PC-3 (cell line): ENCODE measurements around the gene TRIL. TPM values are rescaled to one million over a fixed set of nuclear protein-coding genes. Genes with fewer than 3 reads are reported as not detected.
A peak's percentile ranks its signal among the peaks of the same experiment; 100 is the strongest.

Experiments used
- ATAC-seq: fragments of 200-7000 bp; cut with Tn5 transposase; 2 replicates; pipeline ENCODE4 v1.9.1; 2020; ENCODE audit warnings: mild to moderate bottlenecking, moderate library complexity
- BruUV-seq: library from RNA; stranded (reverse); fragments of 400-500 nt; replicated peaks from 2 replicates; lab custom pipeline; 2021; lab: Mats Ljungman, UMichigan
- CTCF ChIA-PET: fragments of 300-600 bp; sonication (Branson Sonifier 250); formaldehyde crosslinking; loops from one replicate; lab custom pipeline; 2022; ENCODE audit warnings: antibody characterized with exemption; lab: Charles Lee
- POLR2A ChIA-PET: fragments of 300-600 bp; sonication (Branson Sonifier 250); formaldehyde crosslinking; loops from one replicate; lab custom pipeline; 2022; ENCODE audit warnings: antibody characterized with exemption; ENCODE audit not compliant: unreplicated experiment; lab: Charles Lee
- DNase-seq: peaks from one replicate; pipeline ENCODE4 v3.0.0-alpha.2; 2015
- H2AFZ ChIP-seq: fragments of 300-600 bp; sonication (generic); 2 replicates; pipeline ENCODE4 v1.6.0; 2016; ENCODE audit warnings: antibody characterized with exemption, low read length
- H3F3A ChIP-seq: fragments of 300-600 bp; sonication (generic); one replicate; pipeline ENCODE4 v1.6.0; 2017; ENCODE audit warnings: antibody characterized with exemption, low read length, control low read depth, mild to moderate bottlenecking; ENCODE audit not compliant: unreplicated experiment
- H3K27ac ChIP-seq: fragments of 300-600 bp; sonication (generic); 2 replicates; pipeline ENCODE4 v1.5.1; 2016; ENCODE audit warnings: mild to moderate bottlenecking, low read length
- H3K27me3 ChIP-seq: fragments of 300-600 bp; sonication (generic); 2 replicates; pipeline ENCODE4 v1.6.1; 2016; ENCODE audit warnings: low read length, mixed read lengths
- H3K36me3 ChIP-seq: fragments of 300-600 bp; sonication (generic); 2 replicates; pipeline ENCODE4 v1.6.1; 2016; ENCODE audit warnings: low read depth, mixed run types, low read length, mixed read lengths
- H3K4me1 ChIP-seq: fragments of 300-600 bp; sonication (generic); 2 replicates; pipeline ENCODE4 v1.5.1; 2016; ENCODE audit warnings: low read length; ENCODE audit not compliant: insufficient read depth
- H3K4me2 ChIP-seq: fragments of 300-600 bp; sonication (generic); 2 replicates; pipeline ENCODE4 v1.6.0; 2016; ENCODE audit warnings: low read length
- H3K4me3 ChIP-seq: fragments of 300-600 bp; sonication (generic); 2 replicates; pipeline ENCODE4 v1.5.1; 2016; ENCODE audit warnings: mild to moderate bottlenecking, low read length, mixed read lengths
- H3K79me2 ChIP-seq: fragments of 300-600 bp; sonication (generic); 2 replicates; pipeline ENCODE4 v1.6.1; 2017; ENCODE audit warnings: low read length, mixed read lengths
- H3K9ac ChIP-seq: fragments of 300-600 bp; sonication (generic); 2 replicates; pipeline ENCODE4 v1.6.0; 2016; ENCODE audit warnings: mild to moderate bottlenecking, low read length
- H3K9me2 ChIP-seq: fragments of 300-600 bp; sonication (generic); replicated peaks from 2 replicates; pipeline ENCODE4 v1.6.1; 2016; ENCODE audit warnings: mixed run types, low read length, mixed read lengths
- H3K9me3 ChIP-seq: fragments of 300-600 bp; sonication (generic); 2 replicates; pipeline ENCODE4 v1.6.1; 2016; ENCODE audit warnings: low read length, mixed read lengths
- H4K20me1 ChIP-seq: fragments of 300-600 bp; sonication (generic); 2 replicates; pipeline ENCODE4 v1.6.1; 2016; ENCODE audit warnings: low read length, mixed read lengths
- EZH2 ChIP-seq: fragments of 300-600 bp; sonication (generic); IDR thresholded peaks from one replicate; pipeline ENCODE4 v1.6.1; 2017; ENCODE audit warnings: antibody characterized with exemption, mild to moderate bottlenecking, low read length; ENCODE audit not compliant: unreplicated experiment
- EZH2phosphoT487 ChIP-seq: fragments of 300-600 bp; sonication (generic); IDR thresholded peaks from 2 replicates; pipeline ENCODE4 v1.6.1; 2018; ENCODE audit warnings: mild to moderate bottlenecking, antibody characterized with exemption, low read length, borderline replicate concordance
- intact Hi-C: fragments of 100-400 bp; cut with micrococcal nuclease; formaldehyde crosslinking; loops from 2 replicates; pipeline ENCODE4 v1.9.0; 2023
- total RNA-seq: library from RNA; depleted of rRNA; stranded (reverse); fragments of >200 nt; gene quantifications from 2 replicates; pipeline ENCODE4 v1.2.3, GENCODE V29; 2014
- TF ChIP-seq, protein P1 (sequence below): fragments of 300-600 bp; sonication (generic); conservative IDR thresholded peaks from 2 replicates; pipeline ENCODE4 v1.5.1; 2017; ENCODE audit warnings: antibody characterized with exemption, low read depth, mild to moderate bottlenecking, low read length

TRIL gene
- total RNA-seq, 1 experiment from 2014 or later, result 0.29 TPM

DNA sequence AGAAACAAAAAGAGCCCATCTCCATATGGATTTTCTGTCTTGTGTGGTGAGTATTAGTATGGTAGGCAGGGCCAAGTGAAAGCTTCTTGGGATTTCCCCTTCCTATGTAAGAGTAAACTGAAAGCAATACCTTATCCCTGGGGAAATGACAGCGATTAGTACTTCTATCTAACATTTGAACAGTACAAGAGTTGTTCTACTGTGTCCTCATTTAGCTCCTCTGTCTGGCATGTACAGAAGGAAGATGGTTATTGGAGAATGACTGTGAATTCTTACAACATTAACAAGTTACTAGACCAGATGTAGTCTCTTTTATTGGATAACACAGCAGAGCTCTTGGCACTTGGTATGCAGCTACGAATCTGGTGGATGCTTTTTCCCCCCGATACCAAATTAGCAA lies 17.9 kb upstream of the TRIL start:
- Histone ChIP-seq H4K20me1 (no peaks in the 10 kb centered on the region), H3K27ac (no peak overlapping the region), H3K9me3 (peaks cover 17% of the 10 kb centered on the region), H3K4me3 (no peak overlapping the region), H3K79me2 (no peaks in the 10 kb centered on the region), H3K27me3 (no peaks in the 10 kb centered on the region), H3F3A (no peaks in the 10 kb centered on the region), H3K9me2 (no peaks in the 10 kb centered on the region), H3K36me3 (no peaks in the 10 kb centered on the region), H3K9ac (no peak overlapping the region), H3K4me2 (no peak overlapping the region), H2AFZ (no peak overlapping the region), H3K4me1 (peaks cover 4% of the 10 kb centered on the region; the same call in 1 of the 2 replicates)
- no peak for DNase-seq
- no peak for TF ChIP-seq EZH2
- no peak for TF ChIP-seq EZH2phosphoT487
- TF ChIP-seq, protein P1, sequence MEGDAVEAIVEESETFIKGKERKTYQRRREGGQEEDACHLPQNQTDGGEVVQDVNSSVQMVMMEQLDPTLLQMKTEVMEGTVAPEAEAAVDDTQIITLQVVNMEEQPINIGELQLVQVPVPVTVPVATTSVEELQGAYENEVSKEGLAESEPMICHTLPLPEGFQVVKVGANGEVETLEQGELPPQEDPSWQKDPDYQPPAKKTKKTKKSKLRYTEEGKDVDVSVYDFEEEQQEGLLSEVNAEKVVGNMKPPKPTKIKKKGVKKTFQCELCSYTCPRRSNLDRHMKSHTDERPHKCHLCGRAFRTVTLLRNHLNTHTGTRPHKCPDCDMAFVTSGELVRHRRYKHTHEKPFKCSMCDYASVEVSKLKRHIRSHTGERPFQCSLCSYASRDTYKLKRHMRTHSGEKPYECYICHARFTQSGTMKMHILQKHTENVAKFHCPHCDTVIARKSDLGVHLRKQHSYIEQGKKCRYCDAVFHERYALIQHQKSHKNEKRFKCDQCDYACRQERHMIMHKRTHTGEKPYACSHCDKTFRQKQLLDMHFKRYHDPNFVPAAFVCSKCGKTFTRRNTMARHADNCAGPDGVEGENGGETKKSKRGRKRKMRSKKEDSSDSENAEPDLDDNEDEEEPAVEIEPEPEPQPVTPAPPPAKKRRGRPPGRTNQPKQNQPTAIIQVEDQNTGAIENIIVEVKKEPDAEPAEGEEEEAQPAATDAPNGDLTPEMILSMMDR, result no peak
- BruUV-seq, result no TSS peak
- ChIA-PET CTCF (interaction anchor here (0.9 kb wide), 1 partner anchor 131 kb away, joined by 4 read pairs; no protein-coding TSS in a partner anchor), POLR2A (no interaction called here)
- intact Hi-C loops, result no loop called here
- ATAC-seq, result no peak

DNA sequence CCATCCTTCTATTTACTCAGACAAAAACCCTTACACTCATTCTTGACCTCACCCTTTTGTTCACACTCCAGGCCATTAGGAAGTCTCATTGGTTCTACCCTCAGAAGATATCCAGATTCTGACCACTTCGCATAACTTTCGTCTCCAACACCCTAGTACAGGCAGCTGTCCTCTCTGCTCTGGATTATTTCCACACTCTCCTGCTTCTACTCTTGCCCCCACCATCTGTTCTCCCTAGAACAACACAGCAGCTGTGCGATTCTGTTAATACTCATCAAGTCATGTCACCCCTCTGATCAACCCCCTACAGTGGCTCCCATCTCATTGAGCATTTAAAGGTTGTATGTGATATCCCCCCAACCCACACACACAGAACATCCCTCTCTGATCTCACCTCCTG lies 15.5 kb upstream of the TRIL start:
- Histone ChIP-seq H2AFZ (no peak overlapping the region), H3K9me3 (peaks cover 17% of the 10 kb centered on the region), H3K27ac (no peak overlapping the region), H3K36me3 (no peaks in the 10 kb centered on the region), H3K4me2 (no peak overlapping the region), H3K4me3 (no peak overlapping the region), H4K20me1 (no peaks in the 10 kb centered on the region), H3K9me2 (no peaks in the 10 kb centered on the region), H3K4me1 (no peaks in the 10 kb centered on the region), H3K79me2 (no peaks in the 10 kb centered on the region), H3K9ac (no peak overlapping the region), H3K27me3 (no peaks in the 10 kb centered on the region), H3F3A (no peaks in the 10 kb centered on the region)
- ChIA-PET CTCF (no interaction called here), POLR2A (no interaction called here)
- DNase-seq (no peak), ATAC-seq (no peak)
- BruUV-seq, result no TSS peak
- TF ChIP-seq EZH2phosphoT487 (no peak), EZH2 (no peak)
- TF ChIP-seq, protein P1, result no peak
- intact Hi-C loops, result no loop called here

DNA sequence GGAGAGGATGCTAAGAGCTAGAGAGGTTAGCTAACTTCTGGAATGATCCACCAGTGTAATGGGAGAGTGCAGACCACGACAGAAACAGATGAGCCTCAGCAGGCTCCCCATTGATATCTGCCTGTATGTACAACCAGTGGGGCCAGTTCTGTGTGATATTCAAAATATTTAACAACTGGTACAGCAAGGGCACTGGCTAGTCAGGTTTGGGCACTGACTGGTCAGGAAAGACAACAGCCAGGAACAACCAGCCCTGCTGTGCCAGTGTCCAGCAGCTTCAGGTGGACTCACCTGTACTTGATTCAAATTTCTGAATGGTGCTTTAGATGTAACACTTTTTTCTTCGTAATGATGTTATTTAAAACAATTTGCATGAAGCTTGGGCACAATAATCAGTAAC lies 5.9 kb upstream of the TRIL start:
- H3K4me2 ChIP-seq, result no peak overlapping the region
- H3K4me3 ChIP-seq, result no peak overlapping the region
- H3K9me2 ChIP-seq, result no peaks in the 10 kb centered on the region
- intact Hi-C loops, result loop anchor here (5.0 kb wide), 1 partner anchor 73 kb away; no protein-coding TSS in a partner anchor
- no TSS peak for BruUV-seq
- POLR2A ChIA-PET, result no interaction called here
- no peaks in the 10 kb centered on the region for H3K79me2 ChIP-seq
- no peak overlapping the region for H3K9ac ChIP-seq
- H3K9me3 ChIP-seq, result no peaks in the 10 kb centered on the region
- TF ChIP-seq, protein P1, result no peak
- no peak for TF ChIP-seq EZH2phosphoT487
- TF ChIP-seq EZH2, result no peak
- ATAC-seq, result no peak
- no peak overlapping the region for H2AFZ ChIP-seq
- H3K27ac ChIP-seq, result no peak overlapping the region
- H3K27me3 ChIP-seq, result no peaks in the 10 kb centered on the region
- no peaks in the 10 kb centered on the region for H4K20me1 ChIP-seq
- H3K4me1 ChIP-seq, result 0 out of 2 replicates have a peak, but pooled peaks cover 9% of the 10 kb centered on the region
- CTCF ChIA-PET, result interaction anchor here (0.5 kb wide), 1 partner anchor 85 kb away, joined by 3 read pairs; no protein-coding TSS in a partner anchor
- H3F3A ChIP-seq, result no peaks in the 10 kb centered on the region
- peak; percentile 17 for DNase-seq
- H3K36me3 ChIP-seq, result no peaks in the 10 kb centered on the region
